WTC11 (cell line): Measurements from ENCODE around the gene TSHZ3.

Experiments
- FOXP1 ChIP-seq: sonication (generic); formaldehyde crosslinking; IDR thresholded peaks from 2 replicates; pipeline ENCODE4 v1.8.0; 2022; ENCODE audit warnings: missing genetic modification reagents, mild to moderate bottlenecking, moderate library complexity, borderline replicate concordance
- NFYB ChIP-seq: sonication (generic); formaldehyde crosslinking; conservative IDR thresholded peaks from 2 replicates; pipeline ENCODE4 v1.8.0; 2022; ENCODE audit warnings: low read depth, missing genetic modification reagents
- NR3C1 ChIP-seq: sonication (generic); formaldehyde crosslinking; conservative IDR thresholded peaks from 2 replicates; pipeline ENCODE4 v1.8.1; 2023; ENCODE audit warnings: low read depth, mild to moderate bottlenecking, missing genetic modification reagents
- TCF7 ChIP-seq: sonication (generic); formaldehyde crosslinking; IDR thresholded peaks from 2 replicates; pipeline ENCODE4 v1.8.0; 2022; ENCODE audit warnings: mild to moderate bottlenecking, low read depth, missing genetic modification reagents, moderate library complexity
- TEAD4 ChIP-seq: sonication (generic); formaldehyde crosslinking; IDR thresholded peaks from 2 replicates; pipeline ENCODE4 v1.8.0; 2022; ENCODE audit warnings: mild to moderate bottlenecking, missing genetic modification reagents
- ZNF138 ChIP-seq: sonication (generic); formaldehyde crosslinking; conservative IDR thresholded peaks from 2 replicates; pipeline ENCODE4 v1.8.1; 2022; ENCODE audit warnings: mild to moderate bottlenecking, moderate library complexity, missing genetic modification reagents
- ZNF671 ChIP-seq: fragments of 250-450 bp; sonication (Bioruptor Pico); IDR thresholded peaks from 2 replicates; pipeline ENCODE4 v1.8.0; 2021; ENCODE audit warnings: mild to moderate bottlenecking
- TF ChIP-seq, protein P1 (sequence below): sonication (generic); formaldehyde crosslinking; IDR thresholded peaks from 2 replicates; pipeline ENCODE4 v1.8.0; 2022; ENCODE audit warnings: mild to moderate bottlenecking, missing genetic modification reagents
- TF ChIP-seq, protein P2 (sequence below): fragments of 200-600 bp; IDR thresholded peaks from 2 replicates; pipeline ENCODE4 v1.8.0; 2022; ENCODE audit warnings: antibody characterized with exemption
- TF ChIP-seq, protein P3 (sequence below): sonication (generic); formaldehyde crosslinking; IDR thresholded peaks from 2 replicates; pipeline ENCODE4 v1.8.1; 2023; ENCODE audit warnings: mild to moderate bottlenecking, missing genetic modification reagents
- TF ChIP-seq, protein P4 (sequence below): sonication (generic); formaldehyde crosslinking; IDR thresholded peaks from 2 replicates; pipeline ENCODE4 v1.8.1; 2022; ENCODE audit warnings: low read depth, missing genetic modification reagents, borderline replicate concordance

DNA sequence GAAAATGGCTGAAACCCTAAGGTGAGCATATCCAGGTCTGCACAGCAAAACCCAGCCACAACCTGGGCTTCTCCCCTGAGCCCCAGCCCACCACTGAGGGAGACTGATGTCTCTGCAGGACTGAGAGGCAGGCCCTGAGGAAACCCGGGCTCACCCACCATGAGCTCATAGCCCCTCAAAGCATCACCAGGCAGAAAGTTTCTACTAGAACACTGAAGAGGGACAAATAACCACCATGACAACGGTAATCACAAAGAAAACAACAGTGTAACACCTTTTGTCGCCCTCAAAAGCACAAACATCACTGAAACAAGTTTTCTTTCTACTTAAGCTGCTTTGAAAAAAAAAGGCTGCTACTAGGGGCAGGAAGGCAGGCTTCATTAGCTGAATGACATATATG is 29.8 kb downstream of the TSHZ3 start:
- TF ChIP-seq, protein P1, sequence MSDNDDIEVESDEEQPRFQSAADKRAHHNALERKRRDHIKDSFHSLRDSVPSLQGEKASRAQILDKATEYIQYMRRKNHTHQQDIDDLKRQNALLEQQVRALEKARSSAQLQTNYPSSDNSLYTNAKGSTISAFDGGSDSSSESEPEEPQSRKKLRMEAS (CRISPR knock-in tag) = no peak
- TF ChIP-seq FOXP1 (CRISPR knock-in tag) (no peak), NR3C1 (CRISPR knock-in tag) (no peak), ZNF138 (CRISPR knock-in tag) (no peak), TEAD4 (CRISPR knock-in tag) (no peak), TCF7 (CRISPR knock-in tag) (no peak), ZNF671 (CRISPR knock-in tag) (no peak), NFYB (no peak)
- TF ChIP-seq, protein P2, sequence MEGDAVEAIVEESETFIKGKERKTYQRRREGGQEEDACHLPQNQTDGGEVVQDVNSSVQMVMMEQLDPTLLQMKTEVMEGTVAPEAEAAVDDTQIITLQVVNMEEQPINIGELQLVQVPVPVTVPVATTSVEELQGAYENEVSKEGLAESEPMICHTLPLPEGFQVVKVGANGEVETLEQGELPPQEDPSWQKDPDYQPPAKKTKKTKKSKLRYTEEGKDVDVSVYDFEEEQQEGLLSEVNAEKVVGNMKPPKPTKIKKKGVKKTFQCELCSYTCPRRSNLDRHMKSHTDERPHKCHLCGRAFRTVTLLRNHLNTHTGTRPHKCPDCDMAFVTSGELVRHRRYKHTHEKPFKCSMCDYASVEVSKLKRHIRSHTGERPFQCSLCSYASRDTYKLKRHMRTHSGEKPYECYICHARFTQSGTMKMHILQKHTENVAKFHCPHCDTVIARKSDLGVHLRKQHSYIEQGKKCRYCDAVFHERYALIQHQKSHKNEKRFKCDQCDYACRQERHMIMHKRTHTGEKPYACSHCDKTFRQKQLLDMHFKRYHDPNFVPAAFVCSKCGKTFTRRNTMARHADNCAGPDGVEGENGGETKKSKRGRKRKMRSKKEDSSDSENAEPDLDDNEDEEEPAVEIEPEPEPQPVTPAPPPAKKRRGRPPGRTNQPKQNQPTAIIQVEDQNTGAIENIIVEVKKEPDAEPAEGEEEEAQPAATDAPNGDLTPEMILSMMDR = no peak
- TF ChIP-seq, protein P3, sequence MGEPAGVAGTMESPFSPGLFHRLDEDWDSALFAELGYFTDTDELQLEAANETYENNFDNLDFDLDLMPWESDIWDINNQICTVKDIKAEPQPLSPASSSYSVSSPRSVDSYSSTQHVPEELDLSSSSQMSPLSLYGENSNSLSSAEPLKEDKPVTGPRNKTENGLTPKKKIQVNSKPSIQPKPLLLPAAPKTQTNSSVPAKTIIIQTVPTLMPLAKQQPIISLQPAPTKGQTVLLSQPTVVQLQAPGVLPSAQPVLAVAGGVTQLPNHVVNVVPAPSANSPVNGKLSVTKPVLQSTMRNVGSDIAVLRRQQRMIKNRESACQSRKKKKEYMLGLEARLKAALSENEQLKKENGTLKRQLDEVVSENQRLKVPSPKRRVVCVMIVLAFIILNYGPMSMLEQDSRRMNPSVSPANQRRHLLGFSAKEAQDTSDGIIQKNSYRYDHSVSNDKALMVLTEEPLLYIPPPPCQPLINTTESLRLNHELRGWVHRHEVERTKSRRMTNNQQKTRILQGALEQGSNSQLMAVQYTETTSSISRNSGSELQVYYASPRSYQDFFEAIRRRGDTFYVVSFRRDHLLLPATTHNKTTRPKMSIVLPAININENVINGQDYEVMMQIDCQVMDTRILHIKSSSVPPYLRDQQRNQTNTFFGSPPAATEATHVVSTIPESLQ (CRISPR knock-in tag) = no peak
- TF ChIP-seq, protein P4, sequence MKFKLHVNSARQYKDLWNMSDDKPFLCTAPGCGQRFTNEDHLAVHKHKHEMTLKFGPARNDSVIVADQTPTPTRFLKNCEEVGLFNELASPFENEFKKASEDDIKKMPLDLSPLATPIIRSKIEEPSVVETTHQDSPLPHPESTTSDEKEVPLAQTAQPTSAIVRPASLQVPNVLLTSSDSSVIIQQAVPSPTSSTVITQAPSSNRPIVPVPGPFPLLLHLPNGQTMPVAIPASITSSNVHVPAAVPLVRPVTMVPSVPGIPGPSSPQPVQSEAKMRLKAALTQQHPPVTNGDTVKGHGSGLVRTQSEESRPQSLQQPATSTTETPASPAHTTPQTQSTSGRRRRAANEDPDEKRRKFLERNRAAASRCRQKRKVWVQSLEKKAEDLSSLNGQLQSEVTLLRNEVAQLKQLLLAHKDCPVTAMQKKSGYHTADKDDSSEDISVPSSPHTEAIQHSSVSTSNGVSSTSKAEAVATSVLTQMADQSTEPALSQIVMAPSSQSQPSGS (CRISPR knock-in tag) = no peak
